Measurements from ENCODE around the gene TMEM143. TPM values are rescaled to one million over a fixed set of nuclear protein-coding genes. Genes with fewer than 3 reads are reported as not detected.

Gene TMEM143
- total RNA-seq, 2 experiments from 2014 or later = 9.4 to 11.0 TPM

DNA sequence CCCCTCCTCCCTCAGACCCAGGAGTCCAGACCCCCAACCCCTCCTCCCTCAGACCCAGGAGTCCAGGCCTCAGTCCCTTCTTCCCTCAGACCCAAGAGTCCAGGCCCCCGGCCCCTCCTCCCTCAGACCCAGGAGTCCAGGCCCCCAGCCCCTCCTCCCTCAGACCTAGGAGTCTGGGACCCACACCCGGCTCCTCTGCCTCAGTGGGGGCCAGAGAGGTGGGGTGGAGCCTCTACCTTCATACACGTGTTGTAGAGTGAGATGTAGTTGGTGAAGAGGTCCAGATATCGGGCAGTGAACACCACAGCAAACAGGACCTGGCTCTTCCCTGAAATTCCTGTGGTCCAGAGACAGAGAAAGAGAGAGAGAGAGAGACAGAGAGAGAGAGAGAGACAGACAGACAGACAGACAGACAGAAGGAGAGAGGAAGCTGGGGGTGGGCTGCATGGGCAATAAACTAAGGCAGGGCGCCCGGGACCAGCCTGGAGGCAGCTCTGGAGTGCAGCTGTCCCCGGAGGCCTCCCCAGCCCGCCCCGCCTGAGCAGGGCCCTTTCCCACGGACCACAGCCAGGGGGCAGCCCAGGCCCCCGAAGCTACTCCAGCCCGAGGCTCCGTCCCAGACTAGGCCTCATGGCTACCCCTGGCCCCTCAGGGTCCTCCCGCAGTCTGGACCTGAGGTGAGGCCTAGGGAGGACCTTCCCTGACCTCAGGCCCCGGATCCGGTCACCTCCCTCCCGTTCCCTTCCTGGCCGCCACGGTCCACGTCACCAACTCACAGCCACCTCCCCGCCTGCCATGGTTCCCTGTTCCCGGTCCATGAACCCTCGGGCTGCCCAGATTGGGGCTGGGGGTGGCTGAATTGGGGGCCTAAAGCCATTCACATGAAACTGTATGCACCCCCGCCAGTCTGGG lies 26.7 kb upstream of the TMEM143 start:
- Histone ChIP-seq H3K4me3 (ENCODE audit: low read length) (peak overlapping the region; percentile 89), H3K27ac (ENCODE audit: low read depth in 1 of 2, low read length in 2 of 2) (peak overlapping the region; percentile 71 to 79), H3K27me3 (ENCODE audit: control insufficient read depth in 1 of 2, insufficient read depth in 2 of 2, low read length in 2 of 2) (peaks cover 22% of the 10 kb centered on the region in 2 experiments), H3K9me3 (ENCODE audit: control insufficient read depth in 1 of 2, insufficient read depth in 1 of 2, low read length in 2 of 2) (peaks cover 0 to 6% of the 10 kb centered on the region in 2 experiments), H3K4me1 (ENCODE audit: insufficient read depth, low read length) (peaks cover 48% of the 10 kb centered on the region), H3K36me3 (ENCODE audit: insufficient read depth, low read length) (peaks cover 28% of the 10 kb centered on the region)
- H3K27me3 Mint-ChIP-seq = peaks cover 22% of the 10 kb centered on the region
- ATAC-seq (ENCODE audit: poor library complexity) (peak; percentile 67), DNase-seq (peak; percentile 33 to 83 (median 58))
- peaks cover 28% of the 10 kb centered on the region for H3K4me1 Mint-ChIP-seq (ENCODE audit: low read depth)
- ChIA-PET POLR2A (interaction anchor here (1.0 to 2.1 kb wide), 9 partner anchors 8 to 135 kb away, joined by 3 to 31 read pairs (median 3); partner anchors contain the start of genes SYNGR4 and TMEM143), CTCF (interaction anchor here (0.6 to 2.2 kb wide), 12 partner anchors 11 to 116 kb away, joined by 3 to 27 read pairs (median 6); partner anchors contain the start of genes EMP3, SYNGR4 and TMEM143)
- peak overlapping the region; percentile 93 for H3K27ac Mint-ChIP-seq
- intact Hi-C loops (cut with DNase I, micrococcal nuclease) = loop anchor here (2.0 to 5.0 kb wide), 5 partner anchors 26 to 192 kb away; partner anchors contain the start of genes EMP3 (in 1 of the 2), GRWD1 (in 1 of the 2) and SYNGR4 (in 1 of the 2)
- H3K4me3 Mint-ChIP-seq = peak overlapping the region; percentile 94
- H3K9me3 Mint-ChIP-seq = no peaks in the 10 kb centered on the region
- H3K36me3 Mint-ChIP-seq (ENCODE audit: low read depth) = peaks cover 36% of the 10 kb centered on the region
- TF ChIP-seq, protein P1, sequence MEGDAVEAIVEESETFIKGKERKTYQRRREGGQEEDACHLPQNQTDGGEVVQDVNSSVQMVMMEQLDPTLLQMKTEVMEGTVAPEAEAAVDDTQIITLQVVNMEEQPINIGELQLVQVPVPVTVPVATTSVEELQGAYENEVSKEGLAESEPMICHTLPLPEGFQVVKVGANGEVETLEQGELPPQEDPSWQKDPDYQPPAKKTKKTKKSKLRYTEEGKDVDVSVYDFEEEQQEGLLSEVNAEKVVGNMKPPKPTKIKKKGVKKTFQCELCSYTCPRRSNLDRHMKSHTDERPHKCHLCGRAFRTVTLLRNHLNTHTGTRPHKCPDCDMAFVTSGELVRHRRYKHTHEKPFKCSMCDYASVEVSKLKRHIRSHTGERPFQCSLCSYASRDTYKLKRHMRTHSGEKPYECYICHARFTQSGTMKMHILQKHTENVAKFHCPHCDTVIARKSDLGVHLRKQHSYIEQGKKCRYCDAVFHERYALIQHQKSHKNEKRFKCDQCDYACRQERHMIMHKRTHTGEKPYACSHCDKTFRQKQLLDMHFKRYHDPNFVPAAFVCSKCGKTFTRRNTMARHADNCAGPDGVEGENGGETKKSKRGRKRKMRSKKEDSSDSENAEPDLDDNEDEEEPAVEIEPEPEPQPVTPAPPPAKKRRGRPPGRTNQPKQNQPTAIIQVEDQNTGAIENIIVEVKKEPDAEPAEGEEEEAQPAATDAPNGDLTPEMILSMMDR (IDR thresholded peaks at IDR 0.05) = peak; percentile 58

DNA sequence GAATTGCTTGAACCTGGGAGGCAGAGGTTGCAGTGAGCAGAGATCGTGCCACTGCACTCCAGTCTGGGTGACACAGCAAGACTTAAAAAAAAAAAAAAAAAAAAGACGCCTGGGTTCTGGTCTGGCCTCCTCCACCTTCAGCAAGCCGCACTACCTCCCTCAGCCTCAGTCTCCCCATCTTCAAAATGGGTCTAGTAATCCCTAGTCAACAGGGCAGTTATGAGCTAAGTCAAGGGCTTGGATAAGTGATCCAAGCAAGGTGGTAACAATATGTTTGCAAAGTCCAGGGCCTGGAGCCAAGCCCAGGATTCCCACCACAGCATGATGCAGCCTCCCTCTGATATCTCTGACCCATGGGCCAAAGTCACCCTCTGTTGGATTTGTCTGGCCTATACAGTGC lies 23.2 kb upstream of the TMEM143 start:
- TF ChIP-seq, protein P1 (IDR thresholded peaks at IDR 0.05) = no peak
- no peaks in the 10 kb centered on the region for H3K27me3 Mint-ChIP-seq
- Histone ChIP-seq H3K9me3 (ENCODE audit: control insufficient read depth in 1 of 2, insufficient read depth in 1 of 2, low read length in 2 of 2) (no peaks in the 10 kb centered on the region), H3K27me3 (ENCODE audit: control insufficient read depth in 1 of 2, insufficient read depth in 2 of 2, low read length in 2 of 2) (no peaks in the 10 kb centered on the region), H3K4me1 (ENCODE audit: insufficient read depth, low read length) (peaks cover 21% of the 10 kb centered on the region), H3K36me3 (ENCODE audit: insufficient read depth, low read length) (peaks cover 53% of the 10 kb centered on the region), H3K4me3 (ENCODE audit: low read length) (no peak overlapping the region), H3K27ac (ENCODE audit: low read depth in 1 of 2, low read length in 2 of 2) (no peak overlapping the region)
- peaks cover 9% of the 10 kb centered on the region for H3K4me1 Mint-ChIP-seq (ENCODE audit: low read depth)
- CTCF ChIA-PET = interaction anchor here (0.9 kb wide), 1 partner anchor 58 kb away, joined by 3 read pairs; no protein-coding TSS in a partner anchor
- ATAC-seq (ENCODE audit: poor library complexity) = no peak
- H3K36me3 Mint-ChIP-seq (ENCODE audit: low read depth) = peaks cover 65% of the 10 kb centered on the region
- H3K27ac Mint-ChIP-seq = no peak overlapping the region
- H3K9me3 Mint-ChIP-seq = no peaks in the 10 kb centered on the region
- POLR2A ChIA-PET = no interaction called here
- no peak overlapping the region for H3K4me3 Mint-ChIP-seq
- no peak for DNase-seq
- intact Hi-C loops (cut with DNase I, micrococcal nuclease) = no loop called here

- ChIA-PET POLR2A (no interaction called here), CTCF (no interaction called here)
- H3K4me1 Mint-ChIP-seq (ENCODE audit: low read depth) = no peaks in the 10 kb centered on the region
- H3K27me3 ChIP-seq (ENCODE audit: control insufficient read depth in 1 of 2, insufficient read depth in 2 of 2, low read length in 2 of 2) = no peaks in the 10 kb centered on the region
- no peak overlapping the region for H3K27ac Mint-ChIP-seq
- TF ChIP-seq, protein P1 (IDR thresholded peaks at IDR 0.05) = no peak
- no peak overlapping the region for H3K4me3 ChIP-seq (ENCODE audit: low read length)
- no peaks in the 10 kb centered on the region for H3K9me3 ChIP-seq (ENCODE audit: control insufficient read depth in 1 of 2, insufficient read depth in 1 of 2, low read length in 2 of 2)
- intact Hi-C loops (cut with DNase I, micrococcal nuclease) = no loop called here
- no peak for DNase-seq
- H3K4me3 Mint-ChIP-seq = no peak overlapping the region
- no peaks in the 10 kb centered on the region for H3K27me3 Mint-ChIP-seq
- H3K36me3 ChIP-seq (ENCODE audit: insufficient read depth, low read length) = peaks cover 57% of the 10 kb centered on the region
- H3K36me3 Mint-ChIP-seq (ENCODE audit: low read depth) = peaks cover 66% of the 10 kb centered on the region
- H3K9me3 Mint-ChIP-seq = no peaks in the 10 kb centered on the region
- no peak overlapping the region for H3K27ac ChIP-seq (ENCODE audit: low read depth in 1 of 2, low read length in 2 of 2)
- no peak for ATAC-seq (ENCODE audit: poor library complexity)
- peaks cover 7% of the 10 kb centered on the region for H3K4me1 ChIP-seq (ENCODE audit: insufficient read depth, low read length)
Observed at GRCh38 chr19:48385461-48386087, 21.8 kb upstream of the TMEM143 start.
